ENCODE measurements around the gene CASZ1. TPM values are rescaled to one million over a fixed set of nuclear protein-coding genes. Genes with fewer than 3 reads are reported as not detected.

The CASZ1 gene
- total RNA-seq, 1 experiment from 2014 or later = 3.9 TPM

DNA sequence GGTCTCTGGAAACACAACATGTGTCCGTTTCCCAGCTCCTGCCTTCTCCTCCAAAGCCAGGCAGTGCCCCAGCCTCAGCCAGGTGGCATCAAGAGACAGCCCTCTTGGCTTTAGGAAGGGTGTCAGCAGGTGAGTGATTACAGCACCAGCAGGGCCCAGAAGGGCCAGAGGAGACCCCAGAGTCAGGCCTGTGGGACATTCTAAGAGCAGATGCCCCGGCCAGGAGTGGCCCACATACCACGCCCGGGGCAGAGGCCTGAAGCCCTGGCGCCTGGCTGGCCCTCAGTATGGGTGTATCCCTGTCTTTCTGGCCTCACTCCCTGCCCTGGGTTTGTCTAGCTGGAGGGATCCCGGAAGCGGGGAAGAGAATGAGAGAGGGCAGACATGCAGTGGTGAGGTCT, 109.2 kb downstream of the CASZ1 start:
- no peak for DNase-seq
- peaks cover 3% of the 10 kb centered on the region; the same call in 1 of the 2 replicates for H3K27me3 Mint-ChIP-seq (ENCODE audit: low read depth)
- Histone ChIP-seq H2BK20ac (ENCODE audit: low read depth, low read length, poor library complexity, severe bottlenecking) (no peak overlapping the region), H3K23me2 (ENCODE audit: insufficient read length, low read depth, low read length, poor library complexity, severe bottlenecking) (no peaks in the 10 kb centered on the region), H4K20me1 (ENCODE audit: control insufficient read depth, insufficient read depth, insufficient read length) (no peaks in the 10 kb centered on the region), H3K27ac (ENCODE audit: insufficient read length, low read depth, low read length) (no peak overlapping the region), H4K91ac (ENCODE audit: insufficient read length, low read depth, low read length) (no peak overlapping the region), H3K9me3 (ENCODE audit: control insufficient read depth, low read depth, low read length) (no peaks in the 10 kb centered on the region), H3K56ac (ENCODE audit: insufficient read length, low read depth, low read length) (no peak overlapping the region), H3K23ac (ENCODE audit: insufficient read length, low read depth, low read length) (no peak overlapping the region), H3K4me1 (ENCODE audit: insufficient read depth, low read length) (0 out of 2 replicates have a peak, but pooled peaks cover 4% of the 10 kb centered on the region), H3K27me3 (ENCODE audit: insufficient read depth, low read length) (no peaks in the 10 kb centered on the region), H3K4ac (ENCODE audit: low read depth, low read length) (no peak overlapping the region; the same call in 1 of the 2 replicates), H3K9ac (ENCODE audit: extremely low read depth, insufficient read length, low read length) (no peak overlapping the region), H2AFZ (ENCODE audit: low read length) (no peak overlapping the region), H3K18ac (ENCODE audit: insufficient read length, low read depth, low read length) (no peak overlapping the region), H4K5ac (ENCODE audit: insufficient read length, low read depth, low read length) (no peak overlapping the region), H2BK5ac (ENCODE audit: insufficient read length, low read length) (no peak overlapping the region), H2BK15ac (ENCODE audit: low read depth, low read length) (no peak overlapping the region), H3K14ac (ENCODE audit: insufficient read depth, low read length) (peak overlapping the region; percentile 72; the same call in 1 of the 2 replicates), H3T11ph (ENCODE audit: low read length) (no peak overlapping the region), H3K79me1 (ENCODE audit: insufficient read depth, low read depth, low read length, poor library complexity, severe bottlenecking) (no peaks in the 10 kb centered on the region), H2AK5ac (ENCODE audit: insufficient read length, low read length) (no peak overlapping the region), H4K8ac (replicated peaks; ENCODE audit: insufficient read length, low read depth, low read length) (no peak overlapping the region), H3K79me2 (ENCODE audit: insufficient read depth, low read length) (no peaks in the 10 kb centered on the region), H3K4me2 (ENCODE audit: insufficient read depth, insufficient read length, low read length) (no peak overlapping the region), H2BK120ac (ENCODE audit: low read depth, low read length, poor library complexity, severe bottlenecking) (no peak overlapping the region), H2BK12ac (ENCODE audit: insufficient read length, low read depth, low read length) (no peak overlapping the region)
- peaks cover 26 to 34% of the 10 kb centered on the region in 2 experiments for H3K4me1 Mint-ChIP-seq
- TF ChIP-seq CTCF (conservative IDR thresholded peaks at IDR 0.05) = no peak
- 0 out of 5 replicates have a peak overlapping the region, but pooled peaks of 1 of the 2 experiments have one; percentile 17 for H3K4me3 Mint-ChIP-seq
- WGBS (ENCODE audit: extremely low coverage, insufficient read length, low lambda C conversion rate) = no CpG with 5 or more reads among the region's 7 CpGs
- no peaks in the 10 kb centered on the region; a peak in 1 of 5 replicates for H3K9me3 Mint-ChIP-seq
- H3K27ac Mint-ChIP-seq = peak overlapping the region; percentile 21 to 53 (median 27); a peak in 3 of 7 replicates
- H3K36me3 Mint-ChIP-seq (ENCODE audit: insufficient read depth in 1 of 3, low read depth in 3 of 3) = no peaks in the 10 kb centered on the region

Data from H9 (cell line).